Natural killer cell treated with Interleukin-12 subunit alpha and Interleukin-12 subunit beta and Interleukin-15 and Interleukin-18, amount 100 ng/mL, for 72 hours (primary cell): ENCODE results near the gene YPEL2. TPM values are rescaled to one million over a fixed set of nuclear protein-coding genes. Genes with fewer than 3 reads are reported as not detected.
A peak's percentile ranks its signal among the peaks of the same experiment; 100 is the strongest.

Experiments
- ATAC-seq, 2 donors: fragments of 150-1000 bp; cut with Tn5 transposase in 1 of 2; sonication (Bioruptor Pico), chemical (Tn5 transposase) in 1 of 2; 2 replicates each; pipeline ENCODE4 v1.10.0; 2021
- DNase-seq: peaks from one replicate; pipeline ENCODE4 v3.0.0; 2022; ENCODE audit warnings: low spot score
- H3K27ac Mint-ChIP-seq, 2 donors: 1 replicate in 1 of 2; 2 replicates in 1 of 2; pipeline ENCODE4 v1.8.0; 2022; ENCODE audit warnings: mixed read lengths in 2 of 2, mild to moderate bottlenecking in 1 of 2, moderate library complexity in 1 of 2
- H3K27me3 Mint-ChIP-seq, 2 donors: 1 replicate in 1 of 2; 2 replicates in 1 of 2; pipeline ENCODE4 v1.8.0; 2022; ENCODE audit warnings: mixed read lengths in 2 of 2
- H3K36me3 Mint-ChIP-seq: one replicate; pipeline ENCODE4 v1.8.0; 2022; ENCODE audit warnings: mixed read lengths
- H3K4me1 Mint-ChIP-seq, 2 donors: 1 replicate in 1 of 2; 2 replicates in 1 of 2; pipeline ENCODE4 v1.8.0; 2022; ENCODE audit warnings: low read depth in 2 of 2, mixed read lengths in 2 of 2, mild to moderate bottlenecking in 1 of 2
- H3K4me3 Mint-ChIP-seq: one replicate; pipeline ENCODE4 v1.8.0; 2022; ENCODE audit warnings: mixed read lengths
- H3K9me3 Mint-ChIP-seq: 2 replicates; pipeline ENCODE4 v1.8.0; 2022; ENCODE audit warnings: mixed read lengths
- total RNA-seq, 2 donors: library from RNA; stranded (reverse); gene quantifications; one replicate each; pipeline ENCODE4 v1.2.3, GENCODE V29; 2022

The YPEL2 gene
- total RNA-seq, 2 donors from 2014 or later, result 3.1 to 5.4 TPM

DNA sequence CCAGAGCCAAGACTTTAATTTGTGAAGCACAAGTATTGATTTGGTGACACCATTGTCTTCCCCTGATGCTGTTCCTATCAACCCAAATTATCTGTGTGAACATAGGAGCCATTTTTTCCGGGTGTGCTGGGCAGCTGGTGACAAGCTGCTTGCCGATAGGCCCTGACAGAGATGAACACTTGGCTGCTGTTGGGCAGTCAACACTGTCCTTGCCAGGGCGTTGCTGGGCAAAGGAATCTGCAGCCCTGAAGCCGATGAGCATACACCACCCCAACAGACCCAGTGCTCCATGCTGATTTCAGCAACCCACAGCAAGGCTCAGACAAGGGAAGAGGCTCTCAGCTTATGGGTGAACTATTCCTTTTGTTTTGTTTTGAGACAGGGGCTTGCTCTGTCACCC is 105.4 kb downstream of the YPEL2 start:
- DNase-seq (no peak), ATAC-seq (no peak)
- Mint-ChIP-seq H3K4me1 (peaks cover 6 to 41% of the 10 kb centered on the region in 2 donors), H3K36me3 (no peaks in the 10 kb centered on the region), H3K4me3 (no peak overlapping the region), H3K9me3 (no peaks in the 10 kb centered on the region), H3K27ac (no peak overlapping the region), H3K27me3 (peaks cover 9 to 25% of the 10 kb centered on the region in 2 donors)

DNA sequence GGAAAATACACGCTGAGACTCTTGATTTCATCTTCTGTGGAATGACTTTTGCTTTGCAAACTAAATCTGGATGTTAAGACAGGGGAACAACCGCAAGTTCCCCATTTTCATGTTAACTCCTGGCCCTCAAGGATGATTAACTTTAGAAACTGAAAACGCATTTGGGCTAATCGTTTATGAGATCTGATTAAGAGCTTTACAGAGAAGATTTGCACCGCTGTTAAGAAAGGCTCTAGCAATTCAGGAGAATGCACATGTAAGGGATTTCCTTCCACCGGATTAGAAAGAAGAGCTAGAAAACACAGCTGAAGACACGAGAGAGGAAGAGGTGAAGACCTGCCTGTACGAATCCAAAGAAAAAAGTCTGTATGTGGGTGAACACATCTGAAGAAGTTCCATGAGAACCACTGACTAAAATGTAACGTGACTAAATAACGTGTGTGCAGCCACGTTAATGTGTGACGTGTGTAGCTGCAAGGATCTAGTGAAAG is 106.4 kb downstream of the YPEL2 start:
- ATAC-seq, result no peak
- H3K27me3 Mint-ChIP-seq, result peaks cover 7 to 20% of the 10 kb centered on the region in 2 donors
- no peaks in the 10 kb centered on the region for H3K9me3 Mint-ChIP-seq

DNA sequence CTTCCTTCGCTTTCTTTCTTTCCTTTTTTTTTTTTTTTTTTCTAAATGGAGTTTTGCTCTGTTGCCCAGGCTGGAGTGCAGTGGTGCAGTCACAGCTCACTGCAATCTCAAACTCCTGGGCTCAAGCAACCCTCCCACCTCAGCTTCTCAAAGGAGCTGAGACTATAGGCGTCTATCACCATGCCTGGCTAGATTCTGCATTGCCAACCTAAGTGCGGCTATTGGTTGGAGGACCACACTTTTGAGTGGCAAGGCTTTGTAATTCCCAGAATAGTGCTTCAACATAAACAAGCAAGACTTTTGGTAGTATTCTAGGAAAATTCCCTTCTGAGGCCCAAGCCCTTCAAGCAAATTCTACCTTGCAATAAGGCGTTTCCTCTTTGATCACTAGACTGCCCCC is 107.8 kb downstream of the YPEL2 start:
- Mint-ChIP-seq H3K36me3 (no peaks in the 10 kb centered on the region), H3K27ac (peak overlapping the region in 1 of 2 donors; percentile 27), H3K27me3 (peaks cover 2 to 15% of the 10 kb centered on the region in 2 donors), H3K9me3 (no peaks in the 10 kb centered on the region), H3K4me3 (peak overlapping the region; percentile 53), H3K4me1 (peaks cover 6 to 35% of the 10 kb centered on the region in 2 donors)
- DNase-seq (no peak), ATAC-seq (no peak)

More for the DNA sequence above, 106.4 kb downstream of the YPEL2 start:
- Mint-ChIP-seq H3K27ac (peak overlapping the region in 1 of 2 donors; percentile 9), H3K4me3 (peak overlapping the region; percentile 47), H3K36me3 (no peaks in the 10 kb centered on the region), H3K4me1 (peaks cover 6 to 39% of the 10 kb centered on the region in 2 donors)
- DNase-seq, result no peak

DNA sequence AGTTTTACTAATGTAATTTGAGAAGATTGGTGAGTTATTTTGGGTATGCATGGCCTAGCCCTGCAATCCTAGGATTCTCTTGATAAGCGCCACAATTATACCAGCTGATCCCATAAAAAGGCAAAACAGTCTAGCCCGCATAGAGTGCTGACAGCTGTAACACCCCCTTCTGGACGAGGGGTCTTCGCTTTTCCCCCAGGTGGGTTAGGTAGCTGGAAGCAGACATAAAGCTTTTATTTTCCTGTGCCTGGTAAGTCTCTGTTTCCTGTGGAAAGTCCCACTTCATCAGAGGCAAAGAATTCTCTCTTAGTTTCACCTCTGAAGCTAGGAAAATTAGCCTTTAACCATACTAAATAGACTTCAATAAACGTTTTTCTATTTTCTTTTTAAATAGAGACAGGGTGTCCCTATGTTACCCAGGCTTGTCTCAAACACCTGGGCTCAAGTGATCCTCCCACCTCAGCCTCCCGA is 108.3 kb downstream of the YPEL2 start:
- H3K27ac Mint-ChIP-seq, result peak overlapping the region; percentile 23 to 27
- H3K4me3 Mint-ChIP-seq, result peak overlapping the region; percentile 53
- peaks cover 6 to 32% of the 10 kb centered on the region in 2 donors for H3K4me1 Mint-ChIP-seq
- no peaks in the 10 kb centered on the region for H3K9me3 Mint-ChIP-seq
- no peaks in the 10 kb centered on the region for H3K36me3 Mint-ChIP-seq
- DNase-seq (no peak), ATAC-seq (no peak)
- peaks cover 0 to 13% of the 10 kb centered on the region in 2 donors for H3K27me3 Mint-ChIP-seq

DNA sequence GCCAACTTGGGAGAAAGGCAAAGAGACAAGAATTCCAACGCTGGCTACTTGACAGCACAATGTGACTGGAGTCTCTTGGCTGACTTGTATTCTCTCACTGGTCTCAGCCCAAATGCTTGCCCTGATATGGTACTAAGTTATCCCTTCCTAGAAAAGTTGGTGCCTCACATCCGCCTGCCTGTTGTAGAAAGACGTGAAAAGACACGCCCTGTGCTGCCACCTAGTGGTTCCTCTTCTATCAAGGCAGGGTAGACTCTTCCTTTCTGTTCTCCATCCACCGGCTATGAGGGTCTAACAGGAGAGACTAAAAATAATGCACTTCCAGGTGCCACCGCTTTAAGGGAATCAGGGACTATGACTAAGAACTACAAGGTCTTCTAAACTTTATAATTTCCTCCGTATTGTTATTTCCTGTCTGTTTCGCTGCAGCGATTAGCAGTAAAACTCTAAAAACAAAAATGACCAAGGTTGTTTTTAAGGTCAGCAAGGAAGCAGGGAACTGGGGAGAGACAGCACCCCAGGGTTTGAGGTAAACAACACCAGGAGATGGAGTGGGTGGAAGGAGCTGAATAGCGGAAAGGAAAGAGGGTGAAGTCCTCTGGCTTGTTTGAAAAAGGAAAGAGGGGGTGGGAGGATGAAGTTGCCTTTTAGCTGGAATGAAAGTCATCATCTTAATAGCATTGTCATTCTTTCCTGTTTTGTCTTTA is 109.5 kb downstream of the YPEL2 start:
- peak; percentile 85 for DNase-seq

DNA sequence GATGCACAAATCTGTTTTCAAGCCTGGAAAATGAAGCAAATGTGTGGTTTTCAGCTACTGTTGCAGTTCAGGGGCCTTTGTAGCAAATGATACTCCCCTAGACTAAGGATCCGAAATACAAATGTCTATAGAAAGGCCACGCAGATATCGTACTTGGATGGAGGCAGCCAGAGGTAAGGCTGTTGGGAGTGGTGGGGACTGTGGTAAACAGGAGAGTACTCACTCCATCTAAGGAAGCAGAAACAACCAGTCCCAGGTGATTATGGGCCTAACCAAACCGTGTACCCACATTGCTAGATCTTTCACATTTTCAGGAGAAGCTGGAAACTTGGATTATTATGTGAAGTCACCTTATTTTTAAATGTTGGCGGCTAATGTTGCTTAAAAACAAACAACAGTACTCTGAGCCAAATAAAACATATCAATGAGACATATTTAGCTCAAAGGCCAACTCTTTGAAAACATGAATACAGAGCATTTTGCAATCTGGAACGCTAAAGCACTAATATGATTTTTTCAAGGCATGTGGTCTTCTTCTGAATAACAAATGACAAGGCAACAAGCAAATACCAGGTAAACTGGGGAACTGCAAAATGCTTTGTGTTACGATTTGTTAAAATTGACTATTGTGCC is 110.1 kb downstream of the YPEL2 start:
- peaks cover 0 to 9% of the 10 kb centered on the region in 2 donors for H3K27me3 Mint-ChIP-seq
- no peaks in the 10 kb centered on the region for H3K9me3 Mint-ChIP-seq
- no peak for ATAC-seq
- no peak overlapping the region for H3K4me3 Mint-ChIP-seq
- H3K27ac Mint-ChIP-seq, result no peak overlapping the region
- no peaks in the 10 kb centered on the region for H3K36me3 Mint-ChIP-seq
- DNase-seq, result no peak
- H3K4me1 Mint-ChIP-seq, result peaks cover 6 to 23% of the 10 kb centered on the region in 2 donors

More for the DNA sequence above, 109.5 kb downstream of the YPEL2 start:
- Mint-ChIP-seq H3K4me3 (peak overlapping the region; percentile 53), H3K4me1 (peaks cover 6 to 23% of the 10 kb centered on the region in 2 donors), H3K27ac (peak overlapping the region; percentile 17 to 27), H3K27me3 (peaks cover 0 to 12% of the 10 kb centered on the region in 2 donors), H3K9me3 (no peaks in the 10 kb centered on the region), H3K36me3 (no peaks in the 10 kb centered on the region)
- peak; percentile 91 to 96 for ATAC-seq

DNA sequence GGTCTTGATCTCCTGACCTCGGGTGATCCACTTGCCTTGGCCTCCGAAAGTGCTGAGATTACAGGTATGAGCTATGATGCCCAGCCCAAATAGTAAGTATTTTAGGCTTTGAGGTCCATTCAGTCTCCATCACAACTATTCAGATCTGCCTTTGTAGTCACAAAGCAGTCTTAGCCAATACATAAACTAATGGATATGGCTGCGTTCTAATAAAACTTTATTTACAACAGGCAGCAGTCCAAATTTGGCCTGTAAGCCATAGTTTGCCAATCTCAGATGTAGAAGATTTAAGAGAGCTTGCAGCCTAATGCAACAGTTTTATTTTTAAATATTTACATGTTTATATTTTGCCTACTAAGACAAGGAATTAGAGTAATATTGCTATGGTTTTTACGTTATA is 111.7 kb downstream of the YPEL2 start:
- ATAC-seq (no peak), DNase-seq (no peak)
- Mint-ChIP-seq H3K36me3 (no peaks in the 10 kb centered on the region), H3K4me1 (peaks cover 6 to 17% of the 10 kb centered on the region in 2 donors), H3K9me3 (no peaks in the 10 kb centered on the region), H3K4me3 (no peak overlapping the region), H3K27me3 (peaks cover 0 to 2% of the 10 kb centered on the region in 2 donors), H3K27ac (no peak overlapping the region)

Other genes with a start within 250 kb of the YPEL2 start
- 10 to 100 TPM; 20.8 to 46.3 TPM for gene TRIM37, start 224.8 kb upstream of the YPEL2 start, total RNA-seq
- gene SKA2, start 176.5 kb upstream of the YPEL2 start, total RNA-seq, result 10 to 100 TPM; 61.7 to 64.0 TPM
- 10 to 100 TPM; 34.8 to 55.5 TPM for gene PRR11, start 175.9 kb upstream of the YPEL2 start, total RNA-seq
- gene SMG8, start 121.6 kb upstream of the YPEL2 start, total RNA-seq, result 10 to 100 TPM; 16.2 to 22.0 TPM
- 1 to 10 TPM; 1.4 to 1.7 TPM for gene GDPD1, start 111.1 kb upstream of the YPEL2 start, total RNA-seq
- gene DHX40, start 234.0 kb downstream of the YPEL2 start, total RNA-seq, result 10 to 100 TPM; 13.3 to 16.5 TPM